AG04449 (cell line): ENCODE measurements around the gene NECTIN4.

ENCODE experiments used
- CTCF ChIA-PET: fragments of 350-600 bp; formaldehyde crosslinking; extraction: SDS; loops from one replicate; lab custom pipeline; 2021; ENCODE audit warnings: antibody characterized with exemption; lab: Yijun Ruan, JAX
- POLR2A ChIA-PET: fragments of 400-600, 350-600 bp; formaldehyde crosslinking; extraction: SDS; loops from one replicate; lab custom pipeline; 2020; ENCODE audit warnings: antibody characterized with exemption, inconsistent platforms; lab: Yijun Ruan, JAX
- DNase-seq: peaks from one replicate; pipeline ENCODE4 v3.0.0-alpha.2; 2010; ENCODE audit warnings: low read depth, low spot score
- H3K4me3 ChIP-seq: 2 replicates; pipeline ENCODE4 v1.5.1; 2011; ENCODE audit warnings: low read depth, mild to moderate bottlenecking, control low read depth, low read length
- CTCF ChIP-seq: IDR thresholded peaks from one replicate; pipeline ENCODE4 v1.5.1; 2011; ENCODE audit warnings: mild to moderate bottlenecking, moderate library complexity, low read length, control low read depth, inconsistent platforms; ENCODE audit not compliant: insufficient read depth; ENCODE audit errors: missing control alignments

Gene NECTIN4

GRCh38 chr1:161046605-161047228, 42.6 kb downstream of the NECTIN4 start:
- ChIA-PET POLR2A (interaction anchor here (1.1 to 1.9 kb wide), 3 partner anchors 8 to 86 kb away, joined by 3 to 11 read pairs (median 10); partner anchors contain the start of genes DEDD and KLHDC9), CTCF (interaction anchor here (0.6 to 9.8 kb wide), 13 partner anchors 8 to 1831 kb away, joined by 3 to 107 read pairs (median 4); partner anchors contain the start of genes DEDD, F11R and KLHDC9)
- TF ChIP-seq CTCF, result no peak
- DNase-seq, result no peak
- H3K4me3 ChIP-seq, result peak overlapping the region; percentile 90

- TF ChIP-seq CTCF, result no peak
- POLR2A ChIA-PET, result interaction anchor here (0.6 to 1.9 kb wide), 11 partner anchors 8 to 107 kb away, joined by 3 to 11 read pairs (median 4); partner anchors contain the start of genes DEDD, F11R, KLHDC9 and NECTIN4
- peak; percentile 63 for DNase-seq
- H3K4me3 ChIP-seq, result peak within 1 kb of the TSS; percentile 90
- CTCF ChIA-PET, result interaction anchor here (0.9 to 9.8 kb wide), 15 partner anchors 9 to 93 kb away, joined by 3 to 107 read pairs (median 4); partner anchors contain the start of genes DEDD, F11R and KLHDC9
These were observed 43.4 kb downstream of the NECTIN4 start, which contains the start of gene USF1 for GRCh38 chr1:161045736-161046604. TSS of gene USF1 (minus strand) at chr1:161045977. CDS start at chr1:161043275, 2,702 bp downstream.

GRCh38 chr1:161044908-161045735, 44.2 kb downstream of the NECTIN4 start:
- DNase-seq, result no peak
- peak overlapping the region; percentile 90 for H3K4me3 ChIP-seq
- no peak for TF ChIP-seq CTCF
- ChIA-PET POLR2A (interaction anchor here (0.6 to 1.9 kb wide), 13 partner anchors 9 to 108 kb away, joined by 3 to 11 read pairs (median 4); partner anchors contain the start of genes DEDD, F11R, KLHDC9 and NECTIN4), CTCF (interaction anchor here (0.9 to 9.8 kb wide), 13 partner anchors 8 to 94 kb away, joined by 3 to 107 read pairs (median 4); partner anchors contain the start of genes DEDD and KLHDC9)

- no peak for DNase-seq
- H3K4me3 ChIP-seq, result peak overlapping the region; percentile 90
- TF ChIP-seq CTCF, result no peak
- CTCF ChIA-PET, result interaction anchor here (1.0 to 9.8 kb wide), 5 partner anchors 9 to 95 kb away, joined by 3 to 107 read pairs (median 16); partner anchors contain the start of gene KLHDC9
- POLR2A ChIA-PET, result interaction anchor here (0.6 to 1.9 kb wide), 7 partner anchors 9 to 93 kb away, joined by 3 to 11 read pairs (median 3); partner anchors contain the start of genes F11R, KLHDC9, NIT1 and PFDN2
These were observed 44.8 kb downstream of the NECTIN4 start for GRCh38 chr1:161044535-161044907.

- no peak for TF ChIP-seq CTCF
- ChIA-PET CTCF (interaction anchor here (0.6 to 9.8 kb wide), 6 partner anchors 12 to 99 kb away, joined by 3 to 107 read pairs (median 4); partner anchors contain the start of genes DEDD and KLHDC9), POLR2A (interaction anchor here (0.6 kb wide), 1 partner anchor 58 kb away, joined by 4 read pairs; no protein-coding TSS in a partner anchor)
- H3K4me3 ChIP-seq, result no peak overlapping the region
- no peak for DNase-seq
These were observed 49.8 kb downstream of the NECTIN4 start for GRCh38 chr1:161039546-161039945.
